NK-92 (cell line): ENCODE measurements around the gene SHISA9.

Experiments
- DNase-seq: peaks from one replicate; lab custom pipeline; 2025; ENCODE audit not compliant: unreplicated experiment; lab: John Stamatoyannopoulos, UW

The SHISA9 gene

DNA sequence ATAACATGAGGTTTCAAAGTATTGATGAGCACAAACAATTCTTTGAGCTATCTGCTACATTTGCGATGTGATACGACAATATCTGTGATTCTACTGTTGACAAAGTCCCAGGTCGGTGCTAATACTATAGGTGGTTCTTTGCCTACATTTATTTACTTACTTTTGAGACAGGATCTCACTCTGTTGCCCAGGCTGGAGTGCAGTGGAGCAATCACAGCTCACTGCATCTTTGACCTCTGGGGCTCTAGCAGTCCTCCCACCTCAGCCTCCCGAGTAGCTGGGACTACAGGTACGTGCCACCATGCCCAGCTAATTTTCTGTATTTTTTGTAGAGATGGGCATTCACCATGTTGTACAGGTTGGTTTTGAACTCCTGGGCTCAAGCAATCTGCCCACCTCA is 343.4 kb downstream of the SHISA9 start:
- no peak for DNase-seq

DNA sequence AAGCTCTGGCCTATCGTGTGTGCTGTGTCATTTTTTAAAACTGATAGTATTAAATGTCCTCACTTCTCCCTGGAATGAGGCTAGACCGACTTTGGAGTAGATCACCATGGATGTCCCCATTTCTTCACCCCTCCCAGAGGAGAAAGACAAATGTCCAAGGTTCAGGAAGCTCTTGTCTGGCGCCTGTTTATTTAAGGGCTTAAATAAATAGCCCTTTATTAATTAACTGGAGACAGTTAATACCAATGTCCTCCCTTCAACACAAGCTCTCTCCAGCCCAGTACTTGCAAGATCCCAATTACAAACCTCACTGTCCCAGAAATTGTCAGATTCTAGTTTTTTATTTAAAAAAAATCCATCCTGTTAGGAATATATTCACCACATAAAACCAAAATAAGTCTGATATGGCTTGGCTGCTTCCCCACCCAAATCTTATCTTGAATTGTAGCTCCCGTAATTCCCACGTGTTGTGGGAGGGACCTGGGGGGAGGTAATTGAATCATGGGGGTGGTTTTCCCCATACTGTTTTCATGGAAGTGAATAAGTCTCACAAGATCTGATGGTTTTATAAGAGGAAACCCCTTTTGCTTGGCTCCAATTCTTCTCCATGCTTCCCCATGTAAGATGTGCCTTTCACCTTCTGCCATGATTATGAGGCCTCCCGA is 344.4 kb downstream of the SHISA9 start:
- no peak for DNase-seq

DNA sequence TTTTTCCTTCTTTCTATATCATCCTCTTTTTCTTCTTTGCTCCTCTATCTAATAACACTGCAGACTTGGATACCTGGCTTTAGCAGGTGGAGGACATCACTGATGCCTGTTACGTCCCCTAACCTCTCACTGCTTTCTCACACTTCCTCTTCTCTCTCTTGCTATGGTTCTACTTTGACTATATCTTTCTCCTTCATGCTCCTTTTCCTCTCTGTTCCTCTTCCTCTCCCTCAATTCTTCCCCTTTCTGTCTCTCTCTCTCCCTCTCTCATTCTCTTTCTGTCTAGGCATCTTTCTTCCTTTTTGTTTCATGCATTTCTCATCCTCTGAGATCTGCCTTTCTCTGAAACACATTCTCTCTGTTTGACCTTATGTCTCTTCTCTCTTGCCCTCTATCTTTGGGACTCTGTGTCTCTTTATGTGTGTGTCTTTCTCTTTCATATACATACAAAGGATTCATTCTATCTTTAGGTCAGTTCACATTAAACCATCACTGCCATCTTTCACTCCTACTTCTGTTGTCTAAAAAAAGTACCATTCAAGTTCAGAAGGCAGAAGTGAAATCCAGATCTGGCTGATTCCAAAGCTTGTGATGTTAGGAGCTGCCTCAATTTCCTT is 353.7 kb downstream of the SHISA9 start:
- no peak for DNase-seq

DNA sequence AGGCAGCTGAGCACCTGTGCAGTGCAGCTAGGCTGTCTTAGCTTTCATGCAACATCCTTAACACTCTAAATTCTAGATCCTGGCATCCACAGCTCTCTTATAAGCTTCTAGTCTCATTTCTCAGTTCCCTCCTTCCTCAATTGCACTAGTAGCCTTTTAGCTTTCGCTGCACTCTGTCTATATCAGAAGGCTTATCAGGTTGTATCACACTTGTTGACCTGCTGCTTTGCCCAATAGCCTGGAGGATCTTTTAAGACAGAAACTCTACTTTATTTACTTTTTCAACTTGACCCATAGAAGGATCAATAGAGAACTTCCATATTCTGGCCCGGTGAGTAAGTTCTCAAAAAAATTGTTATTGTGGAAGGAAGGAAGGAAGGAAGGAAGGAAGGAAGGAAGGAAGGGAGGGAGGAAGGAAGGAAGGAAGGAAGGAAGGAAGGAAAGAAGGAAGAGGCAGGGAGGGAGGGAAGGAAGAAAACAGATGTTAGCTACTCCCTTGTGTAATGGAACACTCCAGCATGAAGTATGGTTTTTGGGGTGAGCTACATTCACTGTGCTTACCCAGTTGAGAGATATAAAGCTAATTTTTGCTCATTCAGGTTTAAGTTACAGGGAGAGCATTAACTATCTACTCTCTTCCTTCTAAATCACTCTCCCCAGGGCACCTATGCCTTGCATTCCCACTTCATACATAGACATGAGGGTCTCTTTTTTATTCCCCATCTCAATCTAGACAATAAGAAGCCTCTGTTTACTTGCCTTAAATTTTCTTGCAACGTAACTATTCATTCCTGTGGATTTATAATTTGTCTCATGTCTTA is 361.1 kb downstream of the SHISA9 start:
- DNase-seq, result no peak

DNA sequence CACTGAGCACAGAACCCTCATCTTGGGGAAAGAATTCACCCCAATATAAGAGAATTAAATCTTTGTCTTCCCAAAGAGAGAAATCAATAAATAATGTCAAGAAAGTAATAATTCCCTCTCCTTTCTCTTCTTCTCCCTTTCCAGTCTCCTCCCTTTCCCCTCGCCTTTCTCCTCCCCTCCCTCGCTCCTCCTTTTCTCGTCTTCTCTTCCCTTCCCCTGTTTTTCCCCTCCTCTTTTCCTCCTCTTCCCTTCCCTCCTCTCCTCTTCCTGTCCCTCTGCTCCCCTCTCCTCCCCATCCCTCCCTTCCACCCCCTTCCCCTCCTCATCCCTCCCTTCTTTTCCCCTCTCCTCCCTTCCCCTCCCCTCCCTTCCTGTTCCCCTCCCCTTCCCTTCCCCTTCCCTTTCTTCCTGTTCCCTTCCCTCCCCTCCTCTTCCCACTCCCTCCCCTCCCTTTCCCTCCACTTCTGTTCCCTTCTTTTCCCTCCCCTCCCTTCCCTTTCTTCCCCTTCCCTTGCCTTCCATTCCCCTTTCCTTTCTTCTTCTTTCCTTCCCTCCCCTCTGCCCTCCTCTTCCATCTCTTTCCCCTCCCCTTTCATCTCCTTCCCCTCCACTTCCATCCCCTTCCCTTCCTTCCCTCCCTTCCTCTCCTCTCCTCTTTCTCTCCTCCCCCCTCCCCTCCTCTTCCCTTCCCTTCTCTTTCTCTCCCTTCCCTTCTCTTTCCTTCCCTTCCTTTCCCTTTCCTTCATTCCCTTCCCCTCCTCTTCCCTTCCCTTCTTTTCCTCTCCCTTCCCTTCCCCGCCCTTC is 363.6 kb downstream of the SHISA9 start:
- DNase-seq, result no peak

DNA sequence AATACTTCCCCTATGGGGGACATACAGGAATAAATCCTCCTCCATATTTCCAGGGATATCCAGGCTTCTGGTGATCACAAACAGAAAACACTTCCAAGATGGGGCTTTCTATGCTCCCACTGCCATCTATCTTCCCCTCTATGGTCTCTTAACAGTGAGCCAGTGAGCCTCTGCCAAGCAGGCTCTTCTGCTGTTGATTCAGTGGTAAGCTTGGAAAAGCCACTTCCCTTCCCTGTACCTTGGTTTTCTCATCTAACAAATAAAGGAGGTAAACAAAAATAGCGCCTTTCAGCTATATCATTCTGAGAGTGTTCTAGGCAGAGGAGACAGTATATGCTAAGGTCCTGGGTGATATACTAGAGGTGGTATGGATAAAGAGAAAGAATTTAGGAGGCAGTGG is 368.0 kb downstream of the SHISA9 start:
- DNase-seq, result no peak

DNA sequence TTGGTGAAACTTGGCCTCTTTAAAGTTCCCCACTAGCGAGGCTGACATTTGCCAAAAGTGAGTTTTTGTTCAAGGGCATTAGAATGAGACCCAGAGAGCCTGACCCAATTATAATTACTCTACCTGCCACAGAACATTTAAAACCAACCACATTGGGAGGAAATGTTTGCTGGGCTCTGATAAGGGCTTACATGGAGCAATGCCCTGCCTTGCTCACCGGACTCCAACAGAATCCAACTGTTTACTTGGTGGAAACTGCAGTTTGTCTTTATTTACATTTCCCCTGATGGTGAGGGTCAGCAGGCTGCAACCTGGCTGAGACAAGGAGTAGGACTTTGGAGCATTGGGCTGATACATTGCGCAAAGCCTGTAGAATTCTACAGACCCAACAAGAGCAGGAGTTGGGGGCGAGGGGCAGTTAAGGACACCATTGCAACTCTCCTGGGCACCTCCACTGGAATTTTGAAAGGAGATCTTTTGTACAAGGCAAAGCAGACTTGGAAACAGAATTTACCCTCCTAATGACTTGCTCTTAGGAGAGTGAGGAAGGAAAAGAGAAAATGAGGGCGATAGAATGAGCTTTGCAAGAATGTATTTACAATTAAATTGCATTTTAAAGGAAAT is 368.6 kb downstream of the SHISA9 start:
- no peak for DNase-seq

DNA sequence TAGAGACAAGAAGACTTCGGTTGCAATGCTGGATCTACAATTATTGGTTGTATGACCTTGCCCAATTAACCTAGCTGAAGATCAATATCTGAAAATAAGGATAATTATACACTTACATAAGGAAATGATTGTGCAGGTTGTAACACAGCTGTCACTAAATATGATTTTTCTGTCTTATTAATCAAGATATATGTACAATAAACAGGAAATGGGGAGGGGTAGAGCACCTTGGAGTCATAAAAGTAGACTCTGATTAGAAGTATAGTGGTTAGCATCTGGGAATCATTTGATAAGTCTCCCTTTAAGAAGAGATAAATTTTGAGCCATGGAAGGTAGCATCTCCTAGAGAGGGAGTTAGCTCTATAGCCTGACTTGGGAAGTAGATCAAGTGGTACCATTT is 369.2 kb downstream of the SHISA9 start:
- DNase-seq, result no peak

DNA sequence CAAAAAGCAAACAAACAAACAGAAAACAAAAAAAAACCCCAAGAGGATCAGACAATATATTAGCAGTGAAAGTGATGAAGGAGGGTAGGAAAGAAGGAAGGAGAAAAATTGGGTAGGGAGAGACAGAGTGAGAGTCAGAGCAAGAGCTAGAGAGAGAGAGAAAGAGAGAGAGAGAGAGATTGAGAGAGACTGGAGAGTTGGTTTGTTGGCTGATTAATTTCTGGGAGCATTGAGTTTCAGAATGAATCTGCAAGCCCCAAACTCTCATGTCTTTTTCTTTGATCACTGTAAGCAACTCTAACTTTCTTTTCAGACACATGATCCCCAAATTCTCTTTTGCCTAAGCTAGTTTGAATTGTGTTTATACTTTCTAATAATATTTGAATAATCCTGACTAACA is 388.1 kb downstream of the SHISA9 start:
- no peak for DNase-seq
